Stimulated activated CD8-positive, alpha-beta memory T cell treated with anti-CD3 and anti-CD28 coated beads, Interleukin-4, amount 100 ng/mL, for 48 hours (primary cell): ENCODE data around the gene NYAP2.

Experiments
- DNase-seq: peaks from one replicate; pipeline ENCODE4 v3.0.0-alpha.2; 2020

The NYAP2 gene

DNA sequence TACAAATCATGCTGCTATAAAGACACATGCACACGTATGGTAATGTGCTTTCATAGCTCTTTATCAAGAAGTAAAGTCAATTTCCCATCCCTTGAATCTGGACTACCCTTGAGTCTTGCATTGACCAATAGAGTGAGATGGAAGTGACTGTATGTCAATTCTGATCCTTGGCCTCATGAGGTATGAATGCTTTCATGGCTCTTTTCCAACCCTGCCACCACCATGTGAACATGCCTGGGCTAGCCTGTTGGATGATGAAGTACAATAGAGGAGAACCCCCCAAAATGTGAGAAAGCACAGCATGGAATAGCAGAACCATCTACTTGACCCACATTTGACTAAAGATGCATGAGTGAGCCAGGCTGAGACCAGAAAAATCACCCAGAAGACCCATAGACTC is 237.0 kb downstream of the NYAP2 start:
- DNase-seq, result no peak

DNA sequence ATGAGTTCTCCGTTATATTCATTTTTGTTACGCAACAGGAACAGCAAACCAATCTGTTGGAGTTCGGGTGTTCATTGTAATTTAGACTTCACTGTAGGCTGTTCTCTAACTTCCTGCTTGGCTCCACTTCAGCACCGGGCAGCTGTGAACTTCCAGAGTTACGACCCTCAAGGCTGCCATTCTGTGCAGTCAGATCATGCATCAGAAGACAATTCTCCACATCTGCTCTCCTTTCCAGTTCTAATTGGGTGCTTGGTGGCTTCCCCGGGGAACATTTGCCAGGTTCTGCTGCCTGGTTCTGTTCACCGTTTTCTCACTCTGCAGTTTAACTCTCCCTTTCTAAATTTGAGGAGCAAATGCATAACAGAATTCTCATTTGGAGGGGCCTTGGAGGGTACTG is 237.7 kb downstream of the NYAP2 start:
- no peak for DNase-seq

DNA sequence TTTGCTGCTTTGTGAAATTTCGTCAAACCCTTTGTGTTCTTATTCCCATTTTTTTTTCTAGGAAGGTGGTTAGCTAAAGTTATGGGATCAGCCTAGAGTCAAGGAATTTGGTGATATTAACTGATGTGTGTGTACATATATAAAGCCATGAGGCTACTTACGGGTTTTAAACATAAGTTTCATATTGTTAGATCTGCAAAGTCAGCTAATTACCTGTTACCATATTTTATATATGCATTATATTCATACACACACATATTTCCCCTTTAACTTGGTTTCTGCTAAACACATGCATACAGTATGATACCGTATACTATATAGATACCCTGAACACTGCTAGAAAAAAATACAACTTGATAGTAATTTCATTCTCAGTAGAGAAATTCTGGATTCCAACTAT is 241.0 kb downstream of the NYAP2 start:
- no peak for DNase-seq

DNA sequence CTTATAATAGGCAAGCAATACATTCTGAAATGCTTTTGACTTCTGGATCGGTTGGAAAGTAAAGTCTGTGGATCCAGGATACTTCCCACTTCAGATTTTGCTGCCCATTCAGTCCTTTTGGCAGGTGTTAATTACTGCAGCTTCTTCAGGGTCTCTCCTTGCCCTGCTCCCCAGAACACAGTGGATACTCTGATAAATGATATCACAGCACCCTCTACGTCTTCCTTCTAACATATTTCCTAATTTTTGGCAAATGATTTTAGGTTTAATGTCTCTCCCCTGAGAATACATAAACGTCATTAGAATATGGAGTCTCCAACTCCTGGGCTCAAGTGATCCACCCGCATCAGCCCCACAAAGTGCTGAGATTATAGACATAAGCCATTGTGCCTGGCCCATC is 249.8 kb downstream of the NYAP2 start:
- no peak for DNase-seq

DNA sequence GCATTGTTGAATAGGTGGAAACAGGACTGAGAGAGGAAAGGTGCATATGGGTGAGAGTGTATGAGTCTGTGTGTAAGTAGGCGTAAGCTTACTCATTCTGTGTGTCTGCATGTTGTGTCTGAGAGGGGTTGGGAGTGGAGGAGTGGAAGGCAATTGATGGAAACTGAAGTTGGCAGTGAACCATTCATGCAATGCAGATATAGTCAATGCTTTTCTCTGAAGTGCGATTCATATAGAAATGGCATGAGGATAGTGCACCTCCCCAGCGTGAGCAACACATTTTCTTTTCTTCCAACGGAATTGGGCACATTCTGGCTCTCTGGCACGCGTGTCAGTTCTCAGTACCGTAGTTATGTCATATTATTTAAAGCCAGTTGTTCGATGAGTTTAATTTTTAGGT is 250.5 kb downstream of the NYAP2 start:
- no peak for DNase-seq

DNA sequence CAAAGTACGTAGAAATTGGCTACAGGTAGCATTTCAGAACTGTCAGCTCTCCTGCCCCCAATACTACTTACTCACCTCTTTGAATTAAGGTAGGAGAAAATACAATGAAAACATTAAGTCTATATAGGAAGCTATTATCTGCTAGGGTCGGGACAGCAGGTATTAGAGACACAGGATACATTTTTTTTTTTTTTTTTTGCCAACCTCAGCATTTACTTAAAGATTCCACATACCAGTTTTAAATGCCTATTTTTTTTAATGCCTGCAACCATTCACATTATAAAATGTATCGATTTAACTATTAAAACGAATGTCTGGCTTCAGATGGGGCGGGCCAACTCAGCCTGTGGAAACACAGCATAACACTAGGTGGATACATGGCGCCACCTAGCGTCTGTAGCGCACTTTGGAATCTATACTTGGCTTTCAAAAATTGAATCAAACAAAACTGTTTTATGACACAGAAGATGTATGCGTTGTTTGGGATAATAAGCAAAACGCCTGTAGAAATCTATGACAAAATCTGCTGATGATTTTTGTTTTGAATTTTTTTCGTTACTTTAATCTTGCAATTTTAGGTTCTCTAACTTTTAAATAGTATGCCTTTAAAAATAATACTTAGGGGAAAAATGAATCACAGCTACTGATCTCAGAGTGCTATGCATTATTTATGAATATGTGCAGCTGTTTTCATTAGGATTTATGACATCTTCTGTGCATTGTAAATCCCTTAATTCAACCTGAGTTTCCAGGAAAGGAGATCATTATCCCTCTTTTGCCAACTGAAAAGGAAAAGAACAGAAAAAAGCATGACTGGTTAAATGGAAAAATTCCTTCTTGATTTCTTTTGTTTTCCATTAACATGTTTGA is 261.0 kb downstream of the NYAP2 start:
- peak; percentile 88 for DNase-seq

DNA sequence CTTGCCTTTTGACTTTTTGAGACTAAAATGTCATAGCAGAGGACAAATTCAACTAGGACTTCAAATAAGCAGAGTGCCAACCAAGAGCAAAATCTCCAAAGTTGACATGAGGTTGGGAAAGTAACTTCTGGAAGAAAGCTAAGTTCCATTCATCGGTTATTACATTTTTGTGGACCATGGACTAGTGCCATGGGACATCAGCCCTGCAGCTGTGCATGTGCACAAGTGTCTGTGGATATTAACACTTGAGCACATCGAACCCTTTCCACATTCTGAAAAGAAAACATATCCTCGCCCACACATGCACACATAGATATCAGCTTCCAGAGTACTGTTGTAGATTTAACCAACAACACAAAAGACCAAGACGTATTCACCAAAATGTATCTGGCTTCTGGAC is 262.6 kb downstream of the NYAP2 start:
- DNase-seq, result no peak

DNA sequence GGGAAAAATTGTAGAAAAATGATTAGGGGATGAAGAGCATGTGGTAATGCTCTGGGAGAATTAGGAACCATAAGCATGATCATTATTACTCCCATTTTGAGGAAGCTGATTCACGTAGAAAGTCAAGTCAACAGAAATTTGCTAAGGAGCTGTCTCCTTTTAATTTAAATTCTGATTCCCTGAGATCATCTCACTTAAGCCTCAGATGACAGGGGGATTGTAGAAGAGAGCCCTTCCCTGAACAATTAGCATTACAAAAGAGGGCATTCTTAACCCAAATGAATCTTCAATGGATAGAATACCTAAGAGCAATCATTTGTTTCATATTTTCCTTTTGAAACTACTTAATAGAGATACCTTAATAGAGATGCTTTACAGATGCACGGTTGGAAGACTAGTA is 267.9 kb downstream of the NYAP2 start:
- DNase-seq, result no peak

DNA sequence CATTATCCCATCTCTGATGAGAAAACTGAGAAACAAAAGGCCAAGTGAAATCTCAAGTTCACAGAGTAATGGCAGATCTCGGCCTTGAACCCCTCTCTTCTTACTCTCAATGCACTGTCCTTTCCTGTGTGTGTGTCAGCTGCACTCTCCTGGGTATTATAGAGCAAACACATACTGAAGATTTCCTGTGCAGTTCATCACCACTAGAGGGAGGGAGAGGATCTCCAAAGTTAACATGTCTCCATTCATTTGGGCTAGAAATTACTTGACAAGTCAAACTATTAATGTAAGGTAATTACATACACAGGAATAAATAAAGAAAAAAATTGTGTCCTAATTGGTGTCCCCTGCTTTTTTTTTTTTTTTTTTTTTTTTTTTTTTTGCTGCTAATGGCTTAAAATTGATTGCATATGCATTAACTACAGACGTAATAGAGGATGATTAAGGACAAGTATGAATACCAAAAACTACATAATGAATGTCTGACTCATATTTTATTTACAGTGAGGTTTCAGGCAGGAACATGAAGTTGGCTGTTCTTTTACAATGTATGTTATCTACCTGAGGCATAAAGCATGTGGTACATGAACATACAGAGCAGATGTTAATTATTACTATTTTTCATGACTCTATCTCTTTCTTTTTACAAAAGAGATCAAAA is 269.2 kb downstream of the NYAP2 start:
- no peak for DNase-seq

DNA sequence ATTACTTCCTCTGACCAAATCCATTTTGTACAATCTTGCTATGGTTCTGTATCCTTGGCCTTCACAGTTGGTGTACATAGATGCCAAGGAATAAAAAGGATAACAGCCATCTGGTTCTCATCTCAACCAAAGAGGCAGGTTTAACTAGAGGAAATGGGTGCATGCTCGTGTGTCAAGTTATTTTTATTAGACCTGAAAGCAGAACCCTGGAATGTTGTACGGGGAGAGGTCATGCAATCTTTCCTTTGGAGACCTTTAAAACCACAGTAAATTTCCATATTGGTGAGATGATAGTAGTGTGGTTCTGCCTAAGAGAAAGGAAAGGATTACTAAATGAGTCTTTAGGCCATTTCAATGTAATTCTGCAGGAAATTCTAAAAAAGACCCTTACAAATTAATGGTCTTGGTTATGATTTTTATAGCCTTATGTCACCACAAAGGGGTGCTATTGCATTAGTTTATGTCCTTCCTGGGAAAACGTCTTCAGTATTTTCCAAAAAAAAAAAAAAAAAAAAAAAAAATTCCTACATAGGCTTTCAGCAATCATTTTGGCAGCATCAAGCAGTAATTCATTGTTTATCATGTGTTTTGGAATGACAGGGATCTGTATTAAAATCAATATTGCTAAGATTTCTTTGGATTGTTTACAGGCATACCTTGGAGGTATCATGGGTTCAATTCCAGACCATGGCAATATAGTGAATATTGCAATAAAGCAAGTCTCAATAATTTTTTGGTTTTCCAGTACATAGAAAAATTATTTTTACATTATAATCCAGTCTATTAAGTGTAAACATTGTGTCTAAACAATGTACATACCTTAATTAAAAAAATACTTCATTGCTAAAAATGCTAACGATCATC is 270.8 kb downstream of the NYAP2 start:
- no peak for DNase-seq

DNA sequence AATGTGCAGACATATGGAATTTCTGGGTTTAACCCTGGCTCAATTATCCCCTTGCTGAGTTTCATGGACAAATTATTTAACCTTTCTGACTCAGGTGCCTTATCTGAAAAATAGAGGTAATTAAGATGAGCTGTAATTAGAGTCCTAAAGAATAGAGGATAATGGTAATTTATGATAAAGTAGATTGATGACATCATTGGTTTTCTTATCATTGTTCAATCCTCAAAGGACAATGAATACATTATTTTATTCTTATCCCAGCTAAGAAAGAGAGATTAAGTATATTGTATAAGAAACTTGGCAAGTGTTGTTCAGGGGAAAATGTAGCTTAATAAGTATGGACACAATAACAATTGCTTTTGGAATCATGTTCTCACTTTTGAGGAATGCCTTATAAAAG is 279.3 kb downstream of the NYAP2 start:
- DNase-seq, result no peak

DNA sequence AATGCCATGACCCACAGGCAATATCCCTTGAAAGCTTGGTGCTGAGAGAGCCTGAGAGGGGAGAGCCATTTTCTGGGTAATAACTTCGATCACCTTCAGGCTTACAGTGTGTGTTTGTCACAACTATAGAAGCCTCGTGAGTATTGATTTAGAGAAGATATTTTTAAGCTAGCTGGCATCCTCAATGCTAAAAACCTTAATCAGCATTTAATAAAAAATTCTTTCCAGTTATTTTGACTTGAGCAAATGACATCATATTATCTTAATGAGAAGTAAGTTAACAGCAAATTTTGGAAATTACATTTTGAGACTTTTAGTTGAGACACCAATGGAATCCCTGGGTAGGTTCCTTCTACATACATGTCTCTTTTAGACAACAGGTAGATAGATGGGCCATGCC is 283.7 kb downstream of the NYAP2 start:
- no peak for DNase-seq

DNA sequence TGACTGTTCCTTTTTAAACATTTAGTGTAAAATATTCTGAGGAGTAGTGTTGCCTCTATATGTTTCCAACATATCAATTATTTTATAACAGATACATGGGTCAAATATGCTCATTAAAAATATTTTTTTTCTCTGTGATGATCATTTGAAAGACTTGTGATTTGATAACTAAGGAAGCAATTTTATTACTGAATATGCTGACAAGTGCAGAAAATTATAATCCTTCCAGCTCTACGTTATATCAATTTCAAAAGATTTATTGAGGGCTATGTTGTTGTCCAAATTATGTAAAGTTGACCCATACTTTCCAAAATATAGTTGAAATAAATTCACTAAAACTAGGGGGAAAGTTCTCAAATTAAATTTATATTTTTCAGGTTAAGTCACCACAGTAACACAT is 290.6 kb downstream of the NYAP2 start:
- no peak for DNase-seq

DNA sequence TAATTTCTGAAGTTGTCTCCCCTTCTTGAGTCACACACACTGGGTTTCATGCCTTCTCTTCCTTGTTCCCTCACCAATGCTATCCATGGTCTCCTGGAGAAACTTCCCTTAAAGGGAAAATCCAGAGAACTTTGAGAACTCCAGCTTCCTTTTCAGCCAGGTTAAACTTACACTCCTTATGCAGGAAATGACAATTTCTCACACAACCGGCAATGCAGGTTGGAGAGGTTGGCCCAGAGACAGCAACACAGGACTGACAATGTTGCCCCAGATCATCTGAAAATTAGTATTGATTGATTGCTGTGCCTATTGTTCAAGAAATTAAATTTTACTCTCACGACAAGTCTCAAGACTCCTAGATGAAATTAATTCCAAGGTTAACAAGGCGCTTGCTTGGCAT is 292.2 kb downstream of the NYAP2 start:
- no peak for DNase-seq

DNA sequence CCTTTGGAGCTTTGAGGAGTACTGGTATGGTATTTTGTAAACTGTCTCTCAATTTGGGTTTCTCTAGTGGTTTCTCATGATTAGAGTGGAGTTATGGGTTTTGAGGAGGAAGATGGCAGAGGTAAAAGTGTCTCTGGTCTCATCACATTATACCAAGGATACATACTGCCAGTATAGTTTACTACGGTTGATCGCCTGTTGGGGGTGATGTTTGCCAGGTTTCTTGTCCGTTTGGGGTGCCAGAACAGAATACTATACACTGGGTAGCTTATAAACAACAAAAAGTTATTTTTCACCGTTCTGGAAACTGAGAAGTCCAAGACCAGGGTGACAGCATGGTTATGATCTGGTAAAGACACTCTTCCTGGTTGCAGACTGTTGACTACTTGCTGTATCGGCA is 293.7 kb downstream of the NYAP2 start:
- DNase-seq, result no peak

DNA sequence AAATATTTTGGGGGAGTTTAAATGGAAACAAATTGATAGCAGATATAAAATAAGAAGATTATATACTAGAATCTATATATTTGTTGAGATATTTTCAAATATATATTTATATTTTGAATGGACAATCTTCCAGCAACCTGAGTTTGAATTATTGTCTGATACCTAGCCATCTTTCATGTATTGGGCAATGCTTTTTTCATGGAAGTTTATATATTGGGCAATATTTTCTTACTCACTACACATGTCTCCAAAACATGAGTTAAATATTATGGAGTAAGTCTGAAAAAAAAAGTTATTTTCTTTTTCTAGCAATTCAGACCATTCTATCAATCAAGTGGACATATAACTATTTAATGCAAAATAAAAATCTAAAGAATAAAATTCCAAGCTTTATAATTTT is 295.2 kb downstream of the NYAP2 start:
- no peak for DNase-seq

DNA sequence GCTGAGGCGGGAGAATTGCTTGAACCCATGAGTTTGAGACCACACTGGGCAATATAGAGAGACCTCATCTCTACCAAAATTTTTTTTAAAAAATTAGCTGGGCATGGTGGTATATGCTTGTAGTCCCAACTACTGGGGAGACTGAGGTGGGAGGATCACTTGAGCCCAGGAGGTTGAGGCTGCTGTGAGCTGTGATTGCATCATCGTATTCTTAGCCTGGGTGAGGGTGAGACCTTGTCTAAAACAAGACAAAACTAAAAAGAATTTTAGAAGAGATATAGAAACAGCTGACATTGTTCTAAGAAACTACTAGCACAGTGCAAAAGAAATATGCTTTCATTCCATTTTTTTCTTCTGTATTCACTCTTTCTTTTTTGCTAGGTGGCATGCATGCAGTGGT is 298.4 kb downstream of the NYAP2 start:
- no peak for DNase-seq
